ENCODE results near the gene MARCHF6. TPM values are rescaled to one million over a fixed set of nuclear protein-coding genes. Genes with fewer than 3 reads are reported as not detected.
A peak's percentile ranks its signal among the peaks of the same experiment; 100 is the strongest.
"Not testable (repeated sequence)": the region's sequence is repeated elsewhere in the genome, so short reads cannot be mapped to it uniquely, and the experiment has no call there.

The MARCHF6 gene
- polyA plus RNA-seq, 3 donors from 2014 or later: 23.3 to 54.5 (median 52.5) TPM

DNA sequence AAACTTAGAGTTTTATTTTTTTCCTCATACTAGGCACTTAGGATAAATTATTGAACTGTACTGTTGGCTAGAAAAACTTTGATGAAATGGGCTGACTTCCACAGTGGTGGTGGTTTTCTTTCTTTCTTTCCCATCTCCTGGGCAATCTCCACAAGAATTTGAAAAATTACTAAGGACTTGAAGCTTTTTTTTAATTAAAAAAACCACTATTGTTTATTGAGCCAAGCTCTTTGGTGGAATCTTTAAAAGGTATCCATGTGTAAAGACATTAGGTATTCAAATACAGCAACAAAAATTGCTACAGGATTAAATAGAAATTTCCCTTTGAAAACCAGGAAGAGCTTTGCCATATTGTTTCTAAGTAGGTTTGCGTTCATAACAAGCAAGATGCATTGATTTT lies 14.1 kb downstream of the MARCHF6 start:
- H3K9me3 Mint-ChIP-seq: no peaks in the 10 kb centered on the region
- no peak overlapping the region for H3K4me3 Mint-ChIP-seq
- H3K36me3 Mint-ChIP-seq: no peaks in the 10 kb centered on the region
- H3K27ac Mint-ChIP-seq: no peak overlapping the region
- no peak for DNase-seq
- H3K27me3 Mint-ChIP-seq (ENCODE audit: low read depth in 3 of 3): peaks cover 0 to 2% (median 2%) of the 10 kb centered on the region in 3 donors
- H3K4me1 Mint-ChIP-seq: peaks cover 65 to 81% of the 10 kb centered on the region in 2 donors

DNA sequence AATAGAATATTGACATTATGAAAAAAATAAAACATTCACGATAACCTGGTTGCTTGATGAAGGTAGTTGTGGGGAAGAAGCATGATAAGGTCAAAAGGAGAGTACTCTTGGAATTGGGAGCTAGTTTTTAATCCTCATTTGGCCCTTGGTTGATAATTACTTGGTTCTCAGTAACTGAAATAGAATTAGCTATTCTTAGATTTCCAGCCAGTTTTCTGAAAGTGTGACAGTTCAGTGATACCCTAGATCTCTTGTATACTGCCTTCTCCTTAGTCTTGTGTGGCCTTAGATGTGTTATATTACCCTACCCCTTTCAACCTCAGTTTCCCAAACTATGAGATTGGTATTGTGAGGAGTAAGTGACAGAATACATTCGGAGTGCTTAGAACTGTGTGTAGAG lies 17.4 kb downstream of the MARCHF6 start:
- peaks cover 0 to under 1% (median 0%) of the 10 kb centered on the region in 3 donors for H3K36me3 Mint-ChIP-seq
- H3K9me3 Mint-ChIP-seq: no peaks in the 10 kb centered on the region
- peaks cover 78 to 91% of the 10 kb centered on the region in 2 donors for H3K4me1 Mint-ChIP-seq
- DNase-seq: no peak
- H3K27me3 Mint-ChIP-seq (ENCODE audit: low read depth in 3 of 3): peaks cover 0 to 2% (median 2%) of the 10 kb centered on the region in 3 donors
- H3K27ac Mint-ChIP-seq: peak overlapping the region in 1 of 6 donors; percentile 29
- H3K4me3 Mint-ChIP-seq: no peak overlapping the region

DNA sequence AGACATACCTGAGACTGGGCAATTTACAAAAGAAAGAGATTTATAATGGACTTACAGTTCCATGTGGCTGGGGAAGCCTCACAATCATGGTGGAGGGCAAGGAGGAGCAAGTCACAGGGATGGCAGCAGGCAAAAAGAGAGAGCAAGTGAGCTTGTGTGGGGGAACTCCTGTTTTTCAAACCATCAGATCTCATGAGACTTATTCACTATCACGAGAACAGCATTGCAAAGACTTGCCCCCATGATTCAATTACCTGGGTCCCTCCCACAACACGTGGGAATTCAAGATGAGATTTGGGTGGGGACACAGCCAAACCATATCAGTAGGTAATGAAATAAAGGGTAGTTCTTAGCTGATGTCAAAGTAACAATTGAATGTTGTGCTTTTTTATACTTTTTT lies 17.9 kb downstream of the MARCHF6 start:
- peak overlapping the region in 1 of 6 donors; percentile 29 for H3K27ac Mint-ChIP-seq
- H3K27me3 Mint-ChIP-seq (ENCODE audit: low read depth in 3 of 3); H3K9me3 Mint-ChIP-seq; H3K36me3 Mint-ChIP-seq; H3K4me3 Mint-ChIP-seq; DNase-seq: not testable (repeated sequence)
- peaks cover 81 to 92% of the 10 kb centered on the region in 2 donors for H3K4me1 Mint-ChIP-seq

DNA sequence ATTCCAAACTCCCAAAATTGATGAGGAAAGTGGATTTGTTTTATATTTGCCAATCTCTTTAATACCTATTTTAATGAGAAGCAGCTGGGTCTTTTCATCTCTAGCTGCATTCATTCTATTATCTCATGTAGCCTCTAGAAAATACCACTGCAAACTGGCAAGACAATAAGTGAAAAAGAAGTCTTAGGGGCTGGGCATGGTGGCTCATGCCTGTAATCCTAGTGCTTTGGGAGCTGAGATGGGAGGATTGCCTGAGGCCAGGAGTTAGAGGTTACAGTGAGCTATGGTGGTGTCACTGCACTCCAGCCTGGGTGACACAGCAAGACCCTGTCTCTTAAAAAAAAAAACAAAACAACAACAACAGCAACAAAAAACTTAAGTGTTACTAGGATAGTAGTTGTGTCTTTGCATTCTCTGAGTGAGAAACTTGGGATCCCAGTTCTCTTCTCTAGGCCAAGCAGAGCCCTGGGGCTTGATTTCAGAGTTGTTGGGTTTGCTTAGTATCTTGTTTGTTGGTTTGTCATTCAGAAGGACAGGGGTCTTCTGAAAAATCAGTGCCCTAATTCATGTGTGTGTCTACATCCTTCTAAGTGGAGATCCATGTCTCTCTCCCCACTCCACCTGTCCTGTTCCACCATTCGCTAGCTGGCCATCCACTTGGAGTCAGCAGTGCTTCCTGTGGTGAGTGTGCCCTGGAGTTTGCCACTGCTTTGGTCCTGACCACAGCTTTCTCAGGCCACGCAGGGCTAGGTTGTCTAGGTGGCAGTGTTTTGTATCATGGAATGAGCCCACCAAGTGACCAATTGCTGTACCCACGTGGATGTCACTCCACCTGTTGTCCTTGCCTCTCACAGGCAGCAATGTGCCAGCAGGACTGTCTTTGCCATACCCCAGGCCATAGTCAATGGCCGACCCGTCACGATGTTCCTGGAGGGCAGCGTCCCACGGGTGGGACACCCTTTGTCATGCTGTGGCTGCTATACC lies 19.5 kb downstream of the MARCHF6 start:
- DNase-seq: no peak
- peak overlapping the region in 2 of 5 donors; percentile 18 to 33 for H3K4me3 Mint-ChIP-seq
- H3K4me1 Mint-ChIP-seq: peaks cover 85 to 92% of the 10 kb centered on the region in 2 donors
- no peaks in the 10 kb centered on the region for H3K9me3 Mint-ChIP-seq
- peaks cover 0 to 6% (median 4%) of the 10 kb centered on the region in 3 donors for H3K36me3 Mint-ChIP-seq
- peaks cover 3 to 13% (median 4%) of the 10 kb centered on the region in 3 donors for H3K27me3 Mint-ChIP-seq (ENCODE audit: low read depth in 3 of 3)
- H3K27ac Mint-ChIP-seq: peak overlapping the region in 5 of 6 donors; percentile 11 to 68 (median 29)

DNA sequence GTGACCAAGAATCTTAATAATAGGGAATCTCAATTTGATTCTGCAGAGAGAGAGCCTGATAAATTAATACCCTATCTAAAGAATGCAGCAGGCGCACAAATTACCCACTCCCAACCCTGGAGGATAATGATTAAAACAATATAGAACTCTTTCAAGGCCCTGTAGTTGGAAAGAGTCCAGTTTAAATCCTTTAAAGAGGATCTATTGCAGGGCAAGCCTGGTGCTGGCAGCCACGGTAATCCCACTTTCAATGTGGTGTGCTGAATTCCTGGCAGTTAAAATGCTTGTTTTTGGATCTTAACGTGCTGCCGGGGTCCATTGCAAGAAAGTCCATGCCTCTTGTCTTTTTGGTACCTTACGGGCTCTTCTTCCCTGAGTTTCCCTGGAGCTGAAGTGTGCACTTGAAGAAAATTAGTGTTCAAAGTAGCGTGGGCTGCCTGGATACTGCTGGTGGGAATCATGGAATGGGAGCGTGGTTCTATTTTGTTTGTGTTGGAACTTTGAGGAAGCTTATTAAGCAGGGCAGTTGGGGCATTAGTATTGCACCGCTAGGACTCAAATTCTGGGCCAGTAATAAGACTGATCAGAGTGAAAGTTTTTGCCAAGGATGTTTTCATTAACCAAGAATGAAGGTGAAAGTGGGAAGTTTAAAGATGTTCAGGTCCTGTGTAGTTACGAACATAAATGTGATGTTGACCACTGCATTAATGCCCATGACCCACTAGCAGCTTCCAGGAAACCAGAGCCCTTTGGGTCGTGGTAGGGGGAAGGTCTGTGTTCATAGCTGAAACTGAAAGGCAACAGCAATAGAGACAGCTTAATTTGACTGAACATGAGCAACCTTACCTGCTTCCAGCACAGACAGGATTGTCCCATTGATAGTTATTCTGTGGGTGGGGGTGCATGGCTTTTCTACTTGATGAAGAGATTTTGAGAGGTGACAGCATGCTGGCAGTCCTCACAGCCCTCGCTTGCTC lies 20.8 kb downstream of the MARCHF6 start:
- peaks cover 4 to 10% (median 8%) of the 10 kb centered on the region in 3 donors for H3K36me3 Mint-ChIP-seq
- DNase-seq: no peak
- peaks cover 2 to 12% (median 3%) of the 10 kb centered on the region in 3 donors for H3K27me3 Mint-ChIP-seq (ENCODE audit: low read depth in 3 of 3)
- H3K27ac Mint-ChIP-seq: peak overlapping the region in 5 of 6 donors; percentile 11 to 76 (median 73)
- H3K4me3 Mint-ChIP-seq: peak overlapping the region; percentile 1 to 59 (median 28)
- H3K9me3 Mint-ChIP-seq: no peaks in the 10 kb centered on the region
- peaks cover 79 to 93% of the 10 kb centered on the region in 2 donors for H3K4me1 Mint-ChIP-seq

DNA sequence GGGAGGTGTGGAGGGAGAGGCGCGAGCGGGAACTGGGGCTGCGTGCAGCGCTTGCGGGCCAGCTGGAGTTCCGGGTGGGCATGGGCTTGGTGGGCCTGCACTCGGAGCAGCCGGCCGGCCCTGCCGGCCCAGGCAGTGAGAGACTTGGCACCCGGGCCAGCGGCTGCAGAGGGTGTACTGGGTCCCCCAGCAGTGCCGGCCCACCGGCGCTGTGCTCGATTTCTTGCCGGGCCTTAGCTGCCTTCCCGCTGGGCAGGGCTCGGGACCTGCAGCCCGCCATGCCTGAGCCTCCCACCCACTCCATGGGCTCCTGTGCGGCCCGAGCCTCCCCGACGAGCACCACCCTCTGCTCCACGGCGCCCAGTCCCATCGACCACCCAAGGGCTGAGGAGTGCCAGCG lies 21.7 kb downstream of the MARCHF6 start:
- peaks cover 75 to 92% of the 10 kb centered on the region in 2 donors for H3K4me1 Mint-ChIP-seq
- not testable (repeated sequence) for H3K4me3 Mint-ChIP-seq, H3K9me3 Mint-ChIP-seq, DNase-seq
- peaks cover 2 to 12% (median 3%) of the 10 kb centered on the region in 3 donors for H3K27me3 Mint-ChIP-seq (ENCODE audit: low read depth in 3 of 3)
- peaks cover 4 to 10% (median 8%) of the 10 kb centered on the region in 3 donors for H3K36me3 Mint-ChIP-seq
- H3K27ac Mint-ChIP-seq: peak overlapping the region in 1 of 6 donors; percentile 57

DNA sequence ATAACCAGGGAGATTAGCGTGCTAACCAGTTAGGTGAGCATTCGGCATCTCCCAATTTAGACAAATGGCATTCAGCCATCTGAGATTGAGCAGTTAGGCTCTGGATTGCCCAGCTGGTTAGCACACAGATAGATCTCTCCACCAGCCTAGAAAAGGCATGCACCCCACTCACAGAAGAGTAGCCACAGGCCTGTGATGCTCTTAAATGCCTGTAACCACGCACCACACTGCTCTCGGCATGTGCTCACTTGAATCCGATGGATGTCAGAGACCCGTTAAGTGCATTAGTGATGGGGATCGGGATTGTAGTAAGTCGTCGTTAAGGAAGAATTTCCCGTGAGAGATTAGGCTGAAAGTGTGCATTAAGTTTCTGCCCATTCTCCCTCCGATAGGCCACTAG lies 23.0 kb downstream of the MARCHF6 start:
- Mint-ChIP-seq H3K27ac (peak overlapping the region; percentile 37 to 85 (median 73)), H3K27me3 (ENCODE audit: low read depth in 3 of 3) (peaks cover 2 to 12% (median 5%) of the 10 kb centered on the region in 3 donors), H3K4me3 (peak overlapping the region; percentile 65 to 88 (median 76)), H3K36me3 (peaks cover 4 to 10% (median 8%) of the 10 kb centered on the region in 3 donors), H3K4me1 (peaks cover 76 to 92% of the 10 kb centered on the region in 2 donors), H3K9me3 (no peaks in the 10 kb centered on the region)
- DNase-seq: no peak

DNA sequence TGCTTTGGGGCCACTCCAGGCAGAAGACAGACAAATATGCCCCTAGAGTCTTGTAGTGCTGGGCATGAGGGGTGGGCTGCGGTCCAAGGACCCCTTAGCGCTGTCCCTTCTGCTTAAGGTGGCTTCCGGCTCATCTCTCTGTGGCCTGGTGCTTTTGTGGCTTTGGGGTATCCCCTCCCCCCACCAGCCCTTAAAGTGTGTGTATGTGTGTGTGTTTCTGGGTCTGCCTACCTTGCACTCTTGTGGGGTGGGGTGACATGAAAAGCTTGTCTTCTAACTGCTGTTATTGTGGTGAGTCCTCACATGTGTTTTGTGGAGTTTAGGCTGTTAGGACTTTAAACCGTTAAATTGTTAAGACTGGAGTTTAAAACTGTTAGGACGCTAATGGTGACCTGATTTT lies 23.6 kb downstream of the MARCHF6 start:
- Mint-ChIP-seq H3K36me3 (peaks cover 7 to 12% (median 10%) of the 10 kb centered on the region in 3 donors), H3K27me3 (ENCODE audit: low read depth in 3 of 3) (peaks cover 2 to 12% (median 5%) of the 10 kb centered on the region in 3 donors), H3K9me3 (no peaks in the 10 kb centered on the region), H3K4me1 (peaks cover 76 to 92% of the 10 kb centered on the region in 2 donors), H3K27ac (peak overlapping the region; percentile 37 to 89 (median 82)), H3K4me3 (peak overlapping the region; percentile 65 to 88 (median 76))
- DNase-seq: peak; percentile 51 to 56 (median 54)

DNA sequence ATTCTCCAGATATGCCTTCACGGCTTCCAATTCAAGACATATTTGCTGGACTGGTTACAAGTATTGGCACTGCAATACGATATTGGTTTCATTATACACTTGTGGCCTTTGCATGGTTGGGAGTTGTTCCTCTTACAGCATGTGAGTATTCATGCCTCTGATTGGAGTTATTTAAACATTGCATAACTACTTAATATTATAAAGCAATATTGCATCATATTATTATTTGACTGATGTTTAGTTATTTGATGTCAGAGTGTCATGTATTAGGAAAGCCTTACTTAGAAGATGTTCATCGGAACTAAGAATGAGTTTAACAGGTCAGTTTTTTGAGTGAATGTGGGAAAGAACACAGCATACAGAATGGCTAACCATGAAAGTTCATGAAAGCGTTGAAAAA lies 28.3 kb downstream of the MARCHF6 start:
- no peaks in the 10 kb centered on the region for H3K9me3 Mint-ChIP-seq
- H3K27ac Mint-ChIP-seq: peak overlapping the region in 1 of 6 donors; percentile 54
- H3K36me3 Mint-ChIP-seq: peaks cover 8 to 14% (median 8%) of the 10 kb centered on the region in 3 donors
- DNase-seq: no peak
- peaks cover 2 to 5% (median 4%) of the 10 kb centered on the region in 3 donors for H3K27me3 Mint-ChIP-seq (ENCODE audit: low read depth in 3 of 3)
- H3K4me3 Mint-ChIP-seq: no peak overlapping the region
- H3K4me1 Mint-ChIP-seq: peaks cover 34 to 49% of the 10 kb centered on the region in 2 donors

DNA sequence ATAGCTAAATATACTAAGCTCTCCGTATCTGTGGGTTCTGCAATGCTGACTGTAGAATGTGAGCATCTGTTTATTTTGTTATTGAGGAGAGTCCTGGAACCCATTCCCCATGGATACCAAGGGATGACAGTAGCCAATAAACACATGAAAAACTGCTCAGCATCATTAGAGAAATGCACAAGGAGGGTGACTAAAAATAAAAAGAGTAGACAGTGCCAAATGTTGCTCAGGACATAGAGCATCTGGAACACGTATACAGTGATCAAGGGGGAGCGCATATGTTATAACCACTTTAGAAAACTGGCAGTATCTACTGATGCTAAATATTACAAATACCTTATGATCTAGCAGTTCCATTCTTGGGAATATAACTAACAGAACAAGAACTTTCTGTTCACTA lies 31.0 kb downstream of the MARCHF6 start:
- Mint-ChIP-seq H3K27me3 (ENCODE audit: low read depth in 3 of 3) (peaks cover 0 to 2% (median 0%) of the 10 kb centered on the region in 3 donors), H3K9me3 (no peaks in the 10 kb centered on the region), H3K4me1 (peaks cover 17 to 24% of the 10 kb centered on the region in 2 donors), H3K4me3 (no peak overlapping the region), H3K27ac (peak overlapping the region in 1 of 6 donors; percentile 23), H3K36me3 (peaks cover 4 to 9% (median 7%) of the 10 kb centered on the region in 3 donors)
- no peak for DNase-seq

DNA sequence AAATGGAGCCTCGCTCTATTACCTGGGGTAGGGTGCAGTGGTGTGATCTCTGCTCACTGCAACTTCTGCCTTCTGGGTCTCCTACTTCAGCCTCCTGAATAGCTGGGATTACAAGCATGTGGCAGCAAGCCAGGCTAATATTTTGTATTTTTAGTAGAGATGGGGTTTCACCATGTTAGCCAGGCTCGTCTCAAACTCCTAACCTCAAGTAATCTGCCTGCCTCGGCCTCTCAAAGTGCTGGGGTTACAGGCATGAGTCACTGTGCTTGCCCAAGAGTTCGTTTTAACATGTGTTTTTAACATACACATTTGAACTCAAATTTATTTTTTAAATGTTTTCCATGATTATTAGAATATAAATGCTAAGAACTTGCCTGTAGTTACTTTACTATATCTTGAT lies 34.2 kb downstream of the MARCHF6 start:
- Mint-ChIP-seq H3K9me3 (no peaks in the 10 kb centered on the region), H3K4me1 (no peaks in the 10 kb centered on the region), H3K36me3 (peaks cover 15 to 22% (median 18%) of the 10 kb centered on the region in 3 donors)

DNA sequence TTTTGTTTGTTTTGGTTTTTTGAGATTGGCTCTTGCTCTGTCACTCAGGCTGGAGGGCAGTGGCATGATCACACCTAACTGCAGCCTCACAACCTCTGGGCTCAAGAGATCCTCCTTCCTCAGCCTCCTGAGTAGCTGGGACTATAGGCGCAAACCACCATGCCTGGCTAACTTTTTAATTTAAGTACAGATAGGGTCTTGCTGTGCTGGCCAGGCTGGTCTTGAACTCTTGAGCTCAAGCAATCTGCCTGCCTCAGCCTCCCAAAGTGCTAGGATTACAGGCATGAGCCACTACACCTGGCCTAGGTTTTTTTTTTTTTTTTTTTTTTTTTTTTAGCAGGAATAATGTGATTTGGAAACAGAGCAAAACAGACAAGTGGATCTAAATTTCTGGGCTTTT lies 37.6 kb downstream of the MARCHF6 start:
- Mint-ChIP-seq H3K27me3 (ENCODE audit: low read depth in 3 of 3) (no peaks in the 10 kb centered on the region), H3K4me3 (no peak overlapping the region), H3K9me3 (no peaks in the 10 kb centered on the region), H3K4me1 (peaks cover under 1 to 6% of the 10 kb centered on the region in 2 donors), H3K27ac (no peak overlapping the region), H3K36me3 (peaks cover 14 to 39% (median 26%) of the 10 kb centered on the region in 3 donors)
- no peak for DNase-seq

More for the DNA sequence above, 34.2 kb downstream of the MARCHF6 start:
- DNase-seq: no peak
- H3K27me3 Mint-ChIP-seq (ENCODE audit: low read depth in 3 of 3): no peaks in the 10 kb centered on the region
- no peak overlapping the region for H3K4me3 Mint-ChIP-seq
- no peak overlapping the region for H3K27ac Mint-ChIP-seq
